Measurements from ENCODE around the gene LRFN3.

The LRFN3 gene

DNA sequence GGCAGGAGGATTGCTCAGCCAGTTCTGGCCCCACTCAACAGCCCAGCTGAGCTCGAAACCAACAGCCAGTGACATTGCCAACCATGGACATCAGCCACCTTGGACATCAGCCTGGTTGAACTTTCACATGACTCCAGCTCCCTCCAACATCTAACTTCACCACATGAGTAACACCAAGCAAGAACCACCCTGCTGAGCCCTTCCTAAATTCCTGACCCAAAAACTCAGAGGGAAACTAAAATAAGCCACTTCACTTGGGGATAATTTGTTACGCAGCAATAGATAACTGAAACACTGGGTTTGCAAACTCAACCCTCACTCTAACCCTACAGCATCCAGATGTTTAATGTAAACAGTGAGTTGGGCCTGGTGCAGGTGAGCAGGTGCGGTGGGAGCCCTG, 10.7 kb upstream of the LRFN3 start:
- H3K27ac ChIP-seq (ENCODE audit: low read depth, low read length), result no peak overlapping the region
- 93% methylated on average over 3 of the region's 3 CpGs for WGBS
- no peaks in the 10 kb centered on the region for H3K36me3 ChIP-seq (ENCODE audit: insufficient read depth, low read length)
- H3K9me3 ChIP-seq (ENCODE audit: insufficient read depth, low read depth, low read length), result peaks cover 5% of the 10 kb centered on the region; the same call in 1 of the 2 replicates
- no peaks in the 10 kb centered on the region for H3K27me3 ChIP-seq (ENCODE audit: insufficient read depth, low read length)
- no peak overlapping the region for H3K9ac ChIP-seq (ENCODE audit: low read depth, low read length)
- H3K4me3 ChIP-seq (ENCODE audit: low read length), result no peak overlapping the region
- no peaks in the 10 kb centered on the region for H3K4me1 ChIP-seq (ENCODE audit: insufficient read depth, low read length)

DNA sequence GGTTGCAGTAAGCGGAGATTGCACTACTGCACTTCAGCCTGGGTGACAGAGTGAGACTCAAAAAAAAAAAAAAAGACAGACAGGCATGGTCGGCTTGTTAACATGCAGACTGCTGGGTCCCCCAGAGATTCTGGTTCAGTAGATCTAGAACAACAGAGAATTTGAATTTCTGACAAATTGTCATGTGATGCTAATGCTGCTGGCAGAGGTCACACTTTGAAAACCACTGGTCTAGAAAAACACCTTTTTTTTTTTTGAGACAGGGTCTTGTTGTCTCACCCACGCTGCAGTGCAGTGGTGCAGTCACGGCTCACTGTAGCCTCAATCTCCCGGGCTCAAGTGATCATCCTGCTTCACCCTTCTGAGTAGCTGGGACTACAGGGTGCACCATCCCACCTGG, 7.7 kb upstream of the LRFN3 start:
- no peak overlapping the region for H3K4me3 ChIP-seq (ENCODE audit: low read length)
- H3K4me1 ChIP-seq (ENCODE audit: insufficient read depth, low read length), result peaks cover 9% of the 10 kb centered on the region
- no peaks in the 10 kb centered on the region for H3K27me3 ChIP-seq (ENCODE audit: insufficient read depth, low read length)
- peaks cover 5% of the 10 kb centered on the region; the same call in 1 of the 2 replicates for H3K9me3 ChIP-seq (ENCODE audit: insufficient read depth, low read depth, low read length)
- H3K36me3 ChIP-seq (ENCODE audit: insufficient read depth, low read length), result no peaks in the 10 kb centered on the region
- H3K9ac ChIP-seq (ENCODE audit: low read depth, low read length), result no peak overlapping the region
- WGBS, result 87% methylated on average over 5 of the region's 5 CpGs
- no peak overlapping the region for H3K27ac ChIP-seq (ENCODE audit: low read depth, low read length)

DNA sequence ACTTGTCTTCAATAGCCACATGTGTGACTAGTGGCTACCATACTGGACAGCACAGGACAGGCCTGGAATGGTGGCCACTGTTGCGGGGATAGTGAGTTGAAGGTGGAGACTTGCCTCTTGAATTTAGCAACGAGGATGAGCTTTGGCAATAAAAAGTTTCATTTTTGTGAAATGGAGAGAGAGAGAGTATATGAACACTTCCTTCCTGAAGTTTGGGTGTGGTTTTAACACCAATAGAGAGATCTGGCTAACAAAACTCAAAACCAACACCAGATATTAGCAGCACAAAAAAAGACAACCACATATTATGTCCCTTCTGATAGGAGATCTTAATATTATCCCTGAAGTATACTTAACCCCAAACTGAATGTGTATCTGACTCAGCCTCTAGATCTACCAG, 6.3 kb upstream of the LRFN3 start:
- Histone ChIP-seq H3K9ac (ENCODE audit: low read depth, low read length) (no peak overlapping the region), H3K4me3 (ENCODE audit: low read length) (no peak overlapping the region), H3K9me3 (ENCODE audit: insufficient read depth, low read depth, low read length) (peaks cover 5% of the 10 kb centered on the region; the same call in 1 of the 2 replicates), H3K36me3 (ENCODE audit: insufficient read depth, low read length) (no peaks in the 10 kb centered on the region), H3K27ac (ENCODE audit: low read depth, low read length) (no peak overlapping the region), H3K27me3 (ENCODE audit: insufficient read depth, low read length) (no peaks in the 10 kb centered on the region), H3K4me1 (ENCODE audit: insufficient read depth, low read length) (peaks cover 9% of the 10 kb centered on the region)
- 94% methylated on average over 2 of the region's 2 CpGs for WGBS

DNA sequence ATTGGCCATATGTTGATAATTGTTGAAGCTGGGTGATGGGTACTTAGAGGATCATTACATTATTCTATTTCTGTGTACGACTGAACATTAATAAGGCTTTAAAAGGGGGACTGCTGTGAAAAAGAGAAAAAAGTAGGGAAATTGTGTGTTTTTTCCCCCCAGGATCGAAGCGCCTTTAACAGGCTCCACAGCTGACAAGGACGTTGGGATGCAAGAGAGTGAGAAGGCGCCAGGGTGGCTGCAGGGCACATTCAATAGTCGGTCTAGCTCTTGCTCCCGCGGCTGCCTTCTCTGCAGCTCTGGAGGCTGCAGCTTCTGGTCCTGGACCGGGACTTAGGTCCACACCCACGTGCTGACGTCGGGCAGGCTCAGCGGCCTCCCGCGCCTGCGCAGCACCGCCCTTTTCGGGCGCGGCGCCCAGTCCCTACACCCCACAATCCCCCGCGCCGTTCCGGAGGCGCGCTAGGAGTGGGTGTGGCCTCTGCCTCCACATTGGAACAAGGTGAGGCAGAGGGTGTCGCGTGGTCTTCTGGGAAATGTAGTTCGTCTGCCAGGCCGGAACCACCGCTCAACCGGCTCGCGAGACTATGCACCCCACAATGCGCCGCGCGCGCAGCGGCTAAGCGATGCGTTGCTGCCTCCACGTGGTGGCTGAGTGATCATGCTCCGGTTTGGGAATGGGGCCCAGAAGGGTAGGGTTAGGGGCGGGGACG, 4.9 kb upstream of the LRFN3 start:
- Histone ChIP-seq H3K4me1 (ENCODE audit: insufficient read depth, low read length) (peaks cover 9% of the 10 kb centered on the region), H3K9me3 (ENCODE audit: insufficient read depth, low read depth, low read length) (no peaks in the 10 kb centered on the region), H3K36me3 (ENCODE audit: insufficient read depth, low read length) (no peaks in the 10 kb centered on the region), H3K27ac (ENCODE audit: low read depth, low read length) (peak overlapping the region; percentile 11; the same call in 1 of the 2 replicates), H3K27me3 (ENCODE audit: insufficient read depth, low read length) (no peaks in the 10 kb centered on the region), H3K4me3 (ENCODE audit: low read length) (peak overlapping the region; percentile 45), H3K9ac (ENCODE audit: low read depth, low read length) (peak overlapping the region; percentile 44; the same call in 1 of the 2 replicates)
- 2% methylated on average over 47 of the region's 47 CpGs for WGBS

DNA sequence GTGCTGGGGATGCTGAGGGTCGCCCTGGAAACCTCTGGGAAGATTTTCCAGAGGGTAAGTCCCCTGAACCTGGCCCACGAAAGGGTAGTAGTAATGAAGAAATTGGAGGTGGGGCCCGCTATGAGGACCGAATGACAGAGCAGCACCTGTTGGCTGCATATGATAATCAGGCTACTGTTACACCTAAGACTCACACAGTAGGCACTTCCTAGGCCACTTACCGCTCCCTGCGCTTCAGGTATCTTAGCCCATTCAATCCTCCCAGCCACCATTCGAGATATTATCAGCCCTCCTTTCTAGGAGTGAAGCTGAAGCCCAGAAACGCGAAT, 4.3 kb upstream of the LRFN3 start:
- Histone ChIP-seq H3K4me1 (ENCODE audit: insufficient read depth, low read length) (peaks cover 9% of the 10 kb centered on the region), H3K27me3 (ENCODE audit: insufficient read depth, low read length) (no peaks in the 10 kb centered on the region), H3K9me3 (ENCODE audit: insufficient read depth, low read depth, low read length) (no peaks in the 10 kb centered on the region), H3K27ac (ENCODE audit: low read depth, low read length) (peak overlapping the region; percentile 83; the same call in 1 of the 2 replicates), H3K4me3 (ENCODE audit: low read length) (peak overlapping the region; percentile 34), H3K9ac (ENCODE audit: low read depth, low read length) (no peak overlapping the region), H3K36me3 (ENCODE audit: insufficient read depth, low read length) (no peaks in the 10 kb centered on the region)
- 4% methylated on average over 9 of the region's 9 CpGs for WGBS

DNA sequence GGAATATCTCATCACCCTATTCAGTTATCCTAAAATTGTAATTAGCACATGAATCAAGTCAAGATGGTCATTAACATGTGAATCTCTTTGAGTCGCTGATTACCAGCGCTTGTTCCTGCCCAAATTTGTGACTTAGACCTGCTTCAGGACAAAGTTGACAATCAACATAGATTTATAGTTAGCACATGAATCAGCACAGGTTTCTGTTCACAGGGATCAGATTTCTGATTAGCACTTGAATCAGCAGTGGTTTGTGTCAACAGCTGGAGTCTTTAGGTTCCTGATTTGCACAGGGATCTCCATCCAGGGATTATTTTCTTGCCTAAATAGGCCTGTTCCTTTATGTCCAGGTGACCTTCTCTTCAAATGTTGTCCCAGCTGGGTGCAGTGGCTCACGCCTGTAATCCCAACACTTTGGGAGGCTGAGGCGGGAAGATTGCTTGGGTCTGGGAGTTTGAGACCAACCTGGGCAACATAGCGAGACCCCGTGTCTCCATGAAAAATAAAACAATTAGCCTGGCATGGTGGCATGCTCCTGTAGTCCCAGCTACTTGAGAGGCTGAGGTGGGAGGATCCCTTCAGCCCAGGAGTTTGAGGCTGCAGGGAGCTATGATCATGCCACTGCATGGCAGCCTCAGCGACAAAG, 3.8 kb upstream of the LRFN3 start:
- Histone ChIP-seq H3K9me3 (ENCODE audit: insufficient read depth, low read depth, low read length) (no peaks in the 10 kb centered on the region), H3K27ac (ENCODE audit: low read depth, low read length) (peak overlapping the region; percentile 83; the same call in 1 of the 2 replicates), H3K4me1 (ENCODE audit: insufficient read depth, low read length) (peaks cover 9% of the 10 kb centered on the region), H3K27me3 (ENCODE audit: insufficient read depth, low read length) (no peaks in the 10 kb centered on the region), H3K4me3 (ENCODE audit: low read length) (peak overlapping the region; percentile 34), H3K9ac (ENCODE audit: low read depth, low read length) (no peak overlapping the region), H3K36me3 (ENCODE audit: insufficient read depth, low read length) (no peaks in the 10 kb centered on the region)
- WGBS, result 50% methylated on average over 7 of the region's 7 CpGs

DNA sequence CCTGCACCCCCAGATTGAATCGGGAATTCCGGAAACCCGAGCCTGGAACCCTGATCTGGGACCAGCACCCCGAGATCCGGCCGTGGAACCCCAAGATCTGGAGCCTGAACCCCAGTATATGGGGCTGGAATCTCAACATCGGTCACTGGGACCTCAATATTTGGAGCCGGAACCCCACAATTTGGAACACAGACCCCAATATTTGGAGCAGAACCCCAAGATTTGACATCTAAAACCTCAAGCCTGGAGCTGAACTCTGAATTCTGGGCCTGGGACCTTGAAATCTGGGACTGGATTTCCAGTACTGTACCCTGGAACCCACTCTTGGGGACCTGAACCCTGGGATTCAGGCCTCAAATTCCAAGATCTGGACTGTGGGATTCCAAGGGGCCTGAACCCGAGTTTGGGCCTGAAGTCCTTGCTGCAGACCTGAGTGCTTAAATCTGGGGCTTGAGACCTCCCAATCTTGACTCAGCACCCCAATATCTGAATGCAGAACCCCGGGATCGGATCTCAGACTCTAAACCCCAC, 629 bp downstream of the LRFN3 start:
- H3K27ac ChIP-seq (ENCODE audit: low read depth, low read length), result no peak overlapping the region
- H3K9me3 ChIP-seq (ENCODE audit: insufficient read depth, low read depth, low read length), result no peaks in the 10 kb centered on the region
- 26% methylated on average over 11 of the region's 11 CpGs for WGBS
- H3K27me3 ChIP-seq (ENCODE audit: insufficient read depth, low read length), result no peaks in the 10 kb centered on the region
- H3K4me3 ChIP-seq (ENCODE audit: low read length), result peak overlapping the region; percentile 83
- H3K36me3 ChIP-seq (ENCODE audit: insufficient read depth, low read length), result peaks cover 9% of the 10 kb centered on the region; the same call in 1 of the 2 replicates
- peaks cover 8% of the 10 kb centered on the region for H3K4me1 ChIP-seq (ENCODE audit: insufficient read depth, low read length)
- H3K9ac ChIP-seq (ENCODE audit: low read depth, low read length), result peak overlapping the region; percentile 70

DNA sequence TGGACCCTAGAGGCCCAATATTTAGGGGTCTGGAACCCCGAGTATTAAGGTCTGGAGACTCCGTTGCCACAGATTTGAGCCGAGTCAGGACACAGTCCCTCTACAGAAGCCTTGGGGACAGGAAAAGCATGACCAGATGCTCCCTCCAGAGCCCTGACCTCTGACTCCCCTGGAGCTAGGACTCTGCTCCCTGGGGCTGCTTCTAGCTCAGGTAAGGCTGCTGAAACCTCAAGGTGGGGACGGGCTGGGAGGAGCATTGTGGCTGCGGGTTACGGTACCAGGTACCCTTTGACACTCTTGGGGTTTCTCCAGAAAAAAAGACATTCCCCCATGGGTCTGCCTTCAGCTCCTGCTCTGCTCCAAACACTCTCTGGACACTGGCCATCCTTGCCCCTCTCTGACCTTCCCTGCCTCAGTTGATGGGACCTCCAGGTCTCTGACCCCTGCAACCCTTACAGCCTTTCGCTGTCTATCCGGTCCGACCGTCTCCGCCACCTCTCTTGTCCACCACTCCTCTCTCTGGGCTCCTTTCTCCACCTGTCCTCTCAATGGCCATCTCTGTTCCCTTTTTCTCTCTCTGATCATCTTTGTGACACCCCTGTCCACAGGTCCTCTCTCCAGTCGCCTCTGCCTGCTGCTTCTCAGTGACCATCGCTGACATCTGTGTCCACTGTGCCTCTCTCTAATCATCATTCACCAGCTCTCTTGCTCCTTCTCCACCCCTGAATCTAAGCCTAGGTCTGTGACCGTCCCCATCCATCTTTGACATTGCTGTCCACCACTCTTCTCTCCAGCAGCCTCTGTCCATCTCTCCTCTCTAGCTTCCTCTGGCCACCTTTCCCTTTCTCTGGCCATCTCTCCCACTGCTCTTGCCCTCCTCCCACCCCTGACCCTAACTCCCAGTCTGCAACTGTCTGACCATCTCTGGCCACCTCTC, 1.4 kb downstream of the LRFN3 start:
- Histone ChIP-seq H3K27me3 (ENCODE audit: insufficient read depth, low read length) (no peaks in the 10 kb centered on the region), H3K9me3 (ENCODE audit: insufficient read depth, low read depth, low read length) (no peaks in the 10 kb centered on the region), H3K36me3 (ENCODE audit: insufficient read depth, low read length) (peaks cover 14% of the 10 kb centered on the region; the same call in 1 of the 2 replicates), H3K4me1 (ENCODE audit: insufficient read depth, low read length) (peaks cover under 1% of the 10 kb centered on the region), H3K9ac (ENCODE audit: low read depth, low read length) (no peak overlapping the region), H3K27ac (ENCODE audit: low read depth, low read length) (no peak overlapping the region), H3K4me3 (ENCODE audit: low read length) (peak overlapping the region; percentile 83)
- 69% methylated on average over 14 of the region's 14 CpGs for WGBS

DNA sequence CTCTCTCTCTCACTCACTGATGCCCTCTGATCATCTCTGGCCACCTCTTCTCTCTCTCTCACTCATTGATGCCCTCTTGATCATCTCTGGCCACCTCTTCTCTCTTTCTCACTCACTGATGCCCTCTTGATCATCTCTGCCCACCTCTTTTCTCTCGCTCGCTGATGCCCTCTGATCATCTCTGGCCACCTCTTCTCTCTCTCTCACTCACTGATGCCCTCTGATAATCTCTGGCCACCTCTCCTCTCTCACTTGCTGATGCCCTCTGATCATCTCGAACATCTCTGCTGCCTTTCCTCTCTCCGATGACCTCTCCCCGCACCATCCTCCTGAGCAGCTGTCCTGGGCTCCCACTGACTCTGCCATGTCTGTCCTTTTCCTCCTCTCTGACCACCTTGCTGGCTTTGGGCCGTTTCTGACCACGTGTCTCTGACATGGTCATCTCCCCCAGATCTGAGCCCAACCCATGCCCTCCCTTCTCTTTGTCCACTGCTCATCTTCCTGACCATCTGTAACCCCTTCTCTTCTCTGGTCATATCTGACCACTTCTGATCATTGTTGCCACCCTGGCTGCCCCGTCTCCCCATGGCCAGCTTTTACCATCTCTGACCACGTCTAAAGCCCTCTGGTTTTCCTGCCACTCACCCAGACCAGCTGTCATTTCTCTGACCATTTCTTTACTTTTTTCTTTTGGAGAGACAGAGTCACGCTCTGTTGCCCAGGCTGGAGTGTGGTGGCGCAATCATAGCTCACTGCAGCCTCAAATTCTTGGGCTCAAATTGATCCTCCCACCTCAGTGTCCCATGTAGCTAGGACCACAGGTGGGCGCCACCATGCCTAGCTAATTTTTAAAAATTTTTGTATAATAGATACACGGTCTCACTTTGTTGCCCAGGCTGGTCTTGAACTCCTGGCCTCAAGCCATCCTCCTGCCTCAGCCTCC, 2.4 kb downstream of the LRFN3 start:
- no peaks in the 10 kb centered on the region for H3K27me3 ChIP-seq (ENCODE audit: insufficient read depth, low read length)
- peak overlapping the region; percentile 83 for H3K4me3 ChIP-seq (ENCODE audit: low read length)
- no peaks in the 10 kb centered on the region for H3K9me3 ChIP-seq (ENCODE audit: insufficient read depth, low read depth, low read length)
- 89% methylated on average over 13 of the region's 13 CpGs for WGBS
- no peak overlapping the region for H3K9ac ChIP-seq (ENCODE audit: low read depth, low read length)
- H3K4me1 ChIP-seq (ENCODE audit: insufficient read depth, low read length), result no peaks in the 10 kb centered on the region; the same call in 1 of the 2 replicates
- peaks cover 14% of the 10 kb centered on the region; the same call in 1 of the 2 replicates for H3K36me3 ChIP-seq (ENCODE audit: insufficient read depth, low read length)
- no peak overlapping the region for H3K27ac ChIP-seq (ENCODE audit: low read depth, low read length)
